GM12891 (cell line): ENCODE measurements around the gene SZT2.

Source experiments
- POLR2A ChIP-seq: IDR thresholded peaks from 2 replicates; pipeline ENCODE4 v1.6.1; 2011; ENCODE audit warnings: low read depth, low read length, control low read depth
- SPI1 ChIP-seq: IDR thresholded peaks from 2 replicates; pipeline ENCODE4 v1.6.1; 2011; ENCODE audit warnings: low read depth, low read length, control low read depth
- TAF1 ChIP-seq: IDR thresholded peaks from 2 replicates; pipeline ENCODE4 v1.6.1; 2011; ENCODE audit warnings: low read depth, low read length, control low read depth

- TF ChIP-seq POLR2A (no peak), TAF1 (no peak), SPI1 (no peak)
Observed at GRCh38 chr1:43360616-43361015, 29.1 kb upstream of the SZT2 start.
